Measurements from ENCODE around the gene RNU5D-1. TPM values are rescaled to one million over a fixed set of nuclear protein-coding genes. Genes with fewer than 3 reads are reported as not detected.

The RNU5D-1 gene
- total and polyA plus RNA-seq, 10 of the 15 experiments (the other 5 are each of a cell fraction or from before 2014, with no cell fraction given), result not detected

GRCh38 chr1:44723496-44724295 is 7.3 kb downstream of the RNU5D-1 start:
- Histone ChIP-seq H3K4me3 (peak overlapping the region; percentile 32), H3K36me3 (ENCODE audit: control insufficient read depth in 2 of 2, insufficient read depth in 2 of 2, low read length in 1 of 2) (no peaks in the 10 kb centered on the region), H3K79me2 (ENCODE audit: control insufficient read depth, insufficient read depth, low read length) (no peaks in the 10 kb centered on the region), H2AFZ (ENCODE audit: control insufficient read depth, low read depth, low read length) (peak overlapping the region; percentile 9), H3K4me1 (ENCODE audit: control insufficient read depth, insufficient read depth, low read length) (peaks cover 32% of the 10 kb centered on the region), H4K20me1 (ENCODE audit: control insufficient read depth, insufficient read depth) (no peaks in the 10 kb centered on the region), H3K27ac (ENCODE audit: control insufficient read depth, insufficient read depth) (peak overlapping the region; percentile 87), H3K9ac (ENCODE audit: control insufficient read depth, insufficient read depth, low read length) (peak overlapping the region; percentile 47), H3K9me3 (replicated peaks; ENCODE audit: control insufficient read depth, insufficient read depth, low read length) (no peaks in the 10 kb centered on the region), H3K27me3 (replicated peaks in 1 of 2; ENCODE audit: control insufficient read depth in 2 of 2, insufficient read depth in 2 of 2, low read length in 1 of 2) (no peaks in the 10 kb centered on the region), H3K4me2 (ENCODE audit: control insufficient read depth, insufficient read depth) (peak overlapping the region; percentile 93)
- ChIA-PET CTCF (interaction anchor here (3.0 to 12.6 kb wide), 2 partner anchors 6 to 11 kb away, joined by 19 to 175 read pairs; partner anchors contain the start of gene RNU5D-1), RAD21 (ENCODE audit: unreplicated experiment) (interaction anchor here (0.6 to 2.8 kb wide), 4 partner anchors 7 to 95 kb away, joined by 3 to 48 read pairs (median 14); partner anchors contain the start of genes BTBD19 and RNU5D-1), POLR2A (interaction anchor here (0.6 to 9.8 kb wide), 8 partner anchors 7 to 583 kb away, joined by 3 to 110 read pairs (median 11); partner anchors contain the start of genes BTBD19, PLK3 and RNU5D-1), SMC1A (ENCODE audit: uncharacterized antibody, unreplicated experiment) (interaction anchor here (0.5 to 2.6 kb wide), 5 partner anchors 39 to 777 kb away, joined by 3 to 9 read pairs (median 4); partner anchors contain the start of genes HECTD3 and MMACHC)
- in situ Hi-C loops (cut with MboI) (no loop called here), intact Hi-C loops (cut with micrococcal nuclease; ENCODE audit: unreplicated experiment) (no loop called here)
- no TSS peak for BruUV-seq (replicated peaks)
- FAIRE-seq (peak; percentile 96), DNase-seq (ENCODE audit: low read depth, low spot score) (peak; percentile 66), ATAC-seq (peak; percentile 39)
- 70% methylated on average over 25 of the region's 28 CpGs for WGBS (ENCODE audit: insufficient coverage, insufficient replicate concordance, low lambda C conversion rate, missing lambda C conversion rate)
- TF ChIP-seq TARDBP (IDR thresholded peaks at IDR 0.05; ENCODE audit: borderline replicate concordance) (no peak), RCOR1 (conservative IDR thresholded peaks at IDR 0.05; ENCODE audit: low read depth, low read length) (no peak), STAT1 (conservative IDR thresholded peaks at IDR 0.05) (no peak), CREM (IDR thresholded peaks at IDR 0.05; ENCODE audit: low read depth) (0 out of 2 replicates have a peak, but pooled peaks have one; percentile 23), ZBED1 (IDR thresholded peaks at IDR 0.05; ENCODE audit: borderline replicate concordance) (0 out of 2 replicates have a peak, but pooled peaks have one; percentile 35), POLR2A (IDR thresholded peaks at IDR 0.05; ENCODE audit: low read depth, low read length) (no peak), MLLT1 (IDR thresholded peaks at IDR 0.05) (peak; percentile 33; the same call in 1 of the 2 replicates), ETV6 (conservative IDR thresholded peaks at IDR 0.05 in 1 of 2, IDR thresholded peaks at IDR 0.05 in 1 of 2; ENCODE audit: borderline replicate concordance in 1 of 2, low read depth in 1 of 2) (peak in 1 of 2 experiments; percentile 85; a peak in 2 of 4 replicates), HDAC6 (IDR thresholded peaks at IDR 0.05; ENCODE audit: unreplicated experiment) (no peak), HSF1 (IDR thresholded peaks at IDR 0.05; ENCODE audit: low read depth, low read length) (no peak), IKZF1 (conservative IDR thresholded peaks at IDR 0.05) (peak; percentile 89; the same call in 1 of the 2 replicates), ZNF217 (IDR thresholded peaks at IDR 0.05) (peak; percentile 68; the same call in 1 of the 2 replicates), RAD51 (IDR thresholded peaks at IDR 0.05) (peak; percentile 58), ATF2 (IDR thresholded peaks at IDR 0.05; ENCODE audit: low read length) (no peak), IRF5 (IDR thresholded peaks at IDR 0.05; ENCODE audit: borderline replicate concordance) (no peak), POU2F2 (IDR thresholded peaks at IDR 0.05; ENCODE audit: borderline replicate concordance, low read depth, low read length) (no peak), NRF1 (conservative IDR thresholded peaks at IDR 0.05; ENCODE audit: low read depth, low read length) (no peak), CBX5 (IDR thresholded peaks at IDR 0.05; ENCODE audit: low read depth) (no peak)
